Epithelial cell of prostate (primary cell): ENCODE measurements around the gene TNFSF11.

Experiments
- DNase-seq: peaks from one replicate; pipeline ENCODE4 v3.0.0-alpha.2; 2011; ENCODE audit warnings: low read depth, low spot score
- H3K27ac ChIP-seq: fragments of 450-650 bp; 2 replicates; pipeline ENCODE4 v1.5.1; 2017; ENCODE audit warnings: mild to moderate bottlenecking

TNFSF11 gene

GRCh38 chr13:42607546-42607945 is 33.6 kb downstream of the TNFSF11 start:
- H3K27ac ChIP-seq = no peak overlapping the region
- DNase-seq = no peak

- DNase-seq = no peak
- H3K27ac ChIP-seq = no peak overlapping the region
Measured at GRCh38 chr13:42610649-42611048, 36.7 kb downstream of the TNFSF11 start.

GRCh38 chr13:42611086-42611779 is 37.3 kb downstream of the TNFSF11 start:
- H3K27ac ChIP-seq = no peak overlapping the region

GRCh38 chr13:42612021-42612765 is 38.2 kb downstream of the TNFSF11 start:
- no peak for DNase-seq
- no peak overlapping the region for H3K27ac ChIP-seq

More at GRCh38 chr13:42611086-42611779, 37.3 kb downstream of the TNFSF11 start:
- no peak for DNase-seq

GRCh38 chr13:42614436-42615035 is 40.6 kb downstream of the TNFSF11 start:
- no peak overlapping the region for H3K27ac ChIP-seq

GRCh38 chr13:42615691-42616090 is 41.7 kb downstream of the TNFSF11 start:
- H3K27ac ChIP-seq = no peak overlapping the region
- DNase-seq = no peak

More at GRCh38 chr13:42614436-42615035, 40.6 kb downstream of the TNFSF11 start:
- DNase-seq = no peak

- no peak overlapping the region for H3K27ac ChIP-seq
- DNase-seq = no peak
Measured at GRCh38 chr13:42617221-42617620, 43.3 kb downstream of the TNFSF11 start.

GRCh38 chr13:42623916-42624315 is 50.0 kb downstream of the TNFSF11 start:
- no peak overlapping the region for H3K27ac ChIP-seq
- DNase-seq = no peak

- no peak for DNase-seq
- H3K27ac ChIP-seq = no peak overlapping the region
Measured at GRCh38 chr13:42625611-42626010, 51.7 kb downstream of the TNFSF11 start.

GRCh38 chr13:42626176-42626860 is 52.4 kb downstream of the TNFSF11 start:
- DNase-seq = peak; percentile 26
- no peak overlapping the region for H3K27ac ChIP-seq

- no peak overlapping the region for H3K27ac ChIP-seq
- no peak for DNase-seq
Measured at GRCh38 chr13:42628666-42629065, 54.7 kb downstream of the TNFSF11 start.

GRCh38 chr13:42631181-42631580 is 57.2 kb downstream of the TNFSF11 start:
- H3K27ac ChIP-seq = no peak overlapping the region
- DNase-seq = no peak

- H3K27ac ChIP-seq = no peak overlapping the region
- no peak for DNase-seq
Measured at GRCh38 chr13:42633495-42633894, 59.5 kb downstream of the TNFSF11 start.

GRCh38 chr13:42638101-42638500 is 64.1 kb downstream of the TNFSF11 start:
- no peak overlapping the region for H3K27ac ChIP-seq
- DNase-seq = no peak

- no peak overlapping the region for H3K27ac ChIP-seq
- no peak for DNase-seq
Measured at GRCh38 chr13:42638886-42639285, 64.9 kb downstream of the TNFSF11 start.

- no peak for DNase-seq
- H3K27ac ChIP-seq = no peak overlapping the region
Measured at GRCh38 chr13:42643076-42643475, 69.1 kb downstream of the TNFSF11 start.

GRCh38 chr13:42644841-42645240 is 70.9 kb downstream of the TNFSF11 start:
- DNase-seq = no peak
- no peak overlapping the region for H3K27ac ChIP-seq

- no peak for DNase-seq
- H3K27ac ChIP-seq = no peak overlapping the region
Measured at GRCh38 chr13:42645717-42646116, 71.8 kb downstream of the TNFSF11 start.

- DNase-seq = no peak
- H3K27ac ChIP-seq = no peak overlapping the region
Measured at GRCh38 chr13:42649141-42649540, 75.2 kb downstream of the TNFSF11 start.

GRCh38 chr13:42649831-42650230 is 75.9 kb downstream of the TNFSF11 start:
- DNase-seq = no peak
- H3K27ac ChIP-seq = no peak overlapping the region

- no peak overlapping the region for H3K27ac ChIP-seq
- DNase-seq = no peak
Measured at GRCh38 chr13:42650506-42650905, 76.6 kb downstream of the TNFSF11 start.
